Panc1 (cell line): ENCODE measurements around the gene SHQ1. TPM values are rescaled to one million over a fixed set of nuclear protein-coding genes. Genes with fewer than 3 reads are reported as not detected.

ENCODE experiments used
- ATAC-seq: fragments of 200-7000 bp; cut with Tn5 transposase; 2 replicates; pipeline ENCODE4 v1.9.1; 2020; ENCODE audit warnings: mild to moderate bottlenecking, moderate library complexity
- BruUV-seq: library from RNA; stranded (reverse); fragments of 400-500 nt; replicated peaks from 2 replicates; lab custom pipeline; 2021; lab: Mats Ljungman, UMichigan
- CTCF ChIA-PET: fragments of 300-600 bp; sonication (Branson Sonifier 250); formaldehyde crosslinking; loops from one replicate; lab custom pipeline; 2022; ENCODE audit warnings: antibody characterized with exemption; lab: Charles Lee
- POLR2A ChIA-PET: fragments of 300-600 bp; sonication (Branson Sonifier 250); formaldehyde crosslinking; loops from one replicate; lab custom pipeline; 2022; ENCODE audit warnings: antibody characterized with exemption; lab: Charles Lee
- DNase-seq: peaks from one replicate; pipeline ENCODE4 v3.0.0-alpha.2; 2010; ENCODE audit warnings: low read depth, low spot score
- H3K27ac ChIP-seq: 2 replicates; pipeline ENCODE4 v1.5.1; 2011; ENCODE audit warnings: mild to moderate bottlenecking, low read length, inconsistent platforms
- H3K27me3 ChIP-seq: fragments of 200-500 bp; sonication (Bioruptor generic); 2 replicates; pipeline ENCODE4 v1.6.0; 2014; ENCODE audit warnings: low read length, inconsistent platforms; ENCODE audit not compliant: control insufficient read depth, insufficient read depth
- H3K36me3 ChIP-seq: fragments of 200-500 bp; sonication (Bioruptor generic); 2 replicates; pipeline ENCODE4 v1.5.1; 2014; ENCODE audit warnings: inconsistent platforms, mild to moderate bottlenecking, low read length, moderate library complexity; ENCODE audit not compliant: control insufficient read depth, insufficient read depth
- H3K4me1 ChIP-seq: 2 replicates; pipeline ENCODE4 v1.5.1; 2011; ENCODE audit warnings: inconsistent platforms, mild to moderate bottlenecking, low read length, moderate library complexity; ENCODE audit not compliant: control insufficient read depth, insufficient read depth
- H3K4me3 ChIP-seq, 2 experiments: 2 replicates each; pipeline ENCODE4 v1.5.1; 2011 to 2012; ENCODE audit warnings: low read depth in 2 of 2, low read length in 2 of 2, mild to moderate bottlenecking in 2 of 2, inconsistent platforms in 1 of 2, moderate library complexity in 1 of 2
- H3K9me3 ChIP-seq: fragments of 200-500 bp; sonication (Bioruptor generic); 2 replicates; pipeline ENCODE4 v1.5.1; 2014; ENCODE audit warnings: low read depth, mild to moderate bottlenecking, inconsistent platforms, low read length, moderate library complexity; ENCODE audit not compliant: control insufficient read depth, insufficient read depth
- CTCF ChIP-seq: fragments of 450-650 bp; IDR thresholded peaks from 2 replicates; pipeline ENCODE4 v1.5.1; 2017; ENCODE audit warnings: mild to moderate bottlenecking
- POLR2AphosphoS5 ChIP-seq: IDR thresholded peaks from 2 replicates; pipeline ENCODE4 v1.6.1; 2012; ENCODE audit warnings: mild to moderate bottlenecking, low read depth, low read length, moderate library complexity
- REST ChIP-seq, 2 experiments: IDR thresholded peaks; 2 replicates each; pipeline ENCODE4 v1.6.1; 2011 to 2012; ENCODE audit warnings: low read depth in 2 of 2, control low read depth in 1 of 2, low read length in 1 of 2, mild to moderate bottlenecking in 1 of 2, moderate library complexity in 1 of 2; ENCODE audit not compliant: insufficient read depth in 1 of 2
- SIN3A ChIP-seq: IDR thresholded peaks from 2 replicates; pipeline ENCODE4 v1.6.1; 2012; ENCODE audit warnings: low read depth, mild to moderate bottlenecking, low read length, moderate library complexity, borderline replicate concordance; ENCODE audit not compliant: insufficient read depth
- TCF7L2 ChIP-seq: IDR thresholded peaks from 2 replicates; pipeline ENCODE4 v1.6.1; 2011; ENCODE audit warnings: mild to moderate bottlenecking, low read depth, low read length, inconsistent platforms
- in situ Hi-C: cut with HindIII; loops from 2 replicates; pipeline ENCODE4 v1.10.0; 2016; ENCODE audit warnings: low sequenced_read_pairs, low pct_unique_long_range_greater_than_20kb
- intact Hi-C: fragments of 100-400 bp; cut with micrococcal nuclease; formaldehyde crosslinking; loops from one replicate; pipeline ENCODE4 v1.10.0; 2022; ENCODE audit not compliant: unreplicated experiment
- total RNA-seq: library from RNA; stranded (reverse); gene quantifications from one replicate; pipeline ENCODE4 v1.2.1, GENCODE V29; 2021; ENCODE audit not compliant: unreplicated experiment

The SHQ1 gene
- total RNA-seq, 1 experiment from 2014 or later: 21.0 TPM

DNA sequence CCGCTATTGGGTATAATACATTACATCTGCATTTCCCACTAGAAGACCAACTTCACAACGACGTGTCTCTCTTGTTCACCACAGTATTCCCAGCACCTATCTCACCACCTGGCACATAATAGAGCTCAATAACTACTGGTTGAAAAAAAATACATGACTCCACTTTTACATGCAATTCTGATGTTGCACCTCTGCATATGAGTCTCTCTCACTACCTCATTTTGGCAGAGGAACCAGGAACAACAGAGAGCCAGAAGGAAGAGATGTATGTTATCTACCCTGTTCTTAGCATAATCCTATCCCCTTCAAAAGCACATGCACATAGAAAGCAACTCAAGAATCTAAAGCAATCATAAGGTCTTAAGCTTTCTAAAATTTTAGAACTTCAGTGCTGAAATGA, 61.6 kb downstream of the SHQ1 start:
- POLR2A ChIA-PET: no interaction called here
- Histone ChIP-seq H3K36me3 (no peaks in the 10 kb centered on the region), H3K4me3 (no peak overlapping the region), H3K9me3 (no peaks in the 10 kb centered on the region), H3K27ac (no peak overlapping the region), H3K4me1 (no peaks in the 10 kb centered on the region), H3K27me3 (no peaks in the 10 kb centered on the region)
- ATAC-seq: no peak
- CTCF ChIA-PET: no interaction called here
- DNase-seq: no peak
- no TSS peak for BruUV-seq
- intact Hi-C loops: no loop called here
- TF ChIP-seq SIN3A (no peak), TCF7L2 (no peak), REST (IDR thresholded peaks at IDR 0.05; ENCODE audit: insufficient read depth in 1 of 2, low read depth in 2 of 2, low read length in 1 of 2) (no peak), POLR2AphosphoS5 (no peak), CTCF (no peak)
- in situ Hi-C loops: no loop called here

GRCh38 chr3:72784226-72784625, 64.0 kb downstream of the SHQ1 start:
- no peaks in the 10 kb centered on the region for H3K4me1 ChIP-seq
- in situ Hi-C loops (no loop called here), intact Hi-C loops (no loop called here)
- no peaks in the 10 kb centered on the region for H3K36me3 ChIP-seq
- CTCF ChIA-PET: no interaction called here
- no peak overlapping the region for H3K27ac ChIP-seq
- no peaks in the 10 kb centered on the region for H3K9me3 ChIP-seq
- BruUV-seq: no TSS peak
- DNase-seq (no peak), ATAC-seq (no peak)
- POLR2A ChIA-PET: no interaction called here
- TF ChIP-seq REST (IDR thresholded peaks at IDR 0.05; ENCODE audit: insufficient read depth in 1 of 2, low read depth in 2 of 2, low read length in 1 of 2) (no peak), SIN3A (no peak), CTCF (no peak), POLR2AphosphoS5 (no peak), TCF7L2 (no peak)
- H3K27me3 ChIP-seq: no peaks in the 10 kb centered on the region
- H3K4me3 ChIP-seq: no peak overlapping the region
